CD4-positive, alpha-beta T cell (primary cell): ENCODE results near the gene ATXN1. TPM values are rescaled to one million over a fixed set of nuclear protein-coding genes. Genes with fewer than 3 reads are reported as not detected.
"Not testable (repeated sequence)": the region's sequence is repeated elsewhere in the genome, so short reads cannot be mapped to it uniquely, and the experiment has no call there.

Experiments
- ATAC-seq: fragments of 200-7000 bp; cut with Tn5 transposase; one replicate; pipeline ENCODE4 v1.10.0; 2022; ENCODE audit warnings: mild to moderate bottlenecking; ENCODE audit not compliant: poor library complexity
- CTCF ChIA-PET: fragments of 350-600 bp; sonication (Branson Sonifier 250); formaldehyde crosslinking; loops from one replicate; lab custom pipeline; 2021; ENCODE audit warnings: antibody characterized with exemption, inconsistent platforms; lab: Charles Lee
- POLR2A ChIA-PET: fragments of 350-600 bp; sonication (Branson Sonifier 250); formaldehyde crosslinking; loops from one replicate; lab custom pipeline; 2021; ENCODE audit warnings: antibody characterized with exemption, inconsistent platforms; lab: Charles Lee
- DNase-seq, 14 experiments: peaks; one replicate each; pipeline ENCODE4 v3.0.0-alpha.2; 2013 to 2020; ENCODE audit warnings: mixed read lengths in 2 of 14
- H3K27ac ChIP-seq, 2 donors: one replicate each; pipeline versions ENCODE4 v1.5.1 to v1.7.0; 2013; ENCODE audit warnings: low read length in 2 of 2, low read depth in 1 of 2, mild to moderate bottlenecking in 1 of 2
- H3K27me3 ChIP-seq, 2 experiments: 1 replicate in 1 of 2; 2 replicates in 1 of 2; pipeline versions ENCODE4 v1.6.1 to v1.7.0; 2013; ENCODE audit warnings: low read length in 2 of 2, control low read depth in 1 of 2, mild to moderate bottlenecking in 1 of 2, moderate library complexity in 1 of 2; ENCODE audit not compliant: insufficient read depth in 2 of 2, control insufficient read depth in 1 of 2
- H3K36me3 ChIP-seq: one replicate; pipeline ENCODE4 v1.6.1; 2013; ENCODE audit warnings: low read length, control low read depth; ENCODE audit not compliant: insufficient read depth
- H3K4me1 ChIP-seq: one replicate; pipeline ENCODE4 v1.6.1; 2013; ENCODE audit warnings: low read length, control low read depth; ENCODE audit not compliant: insufficient read depth
- H3K4me3 ChIP-seq: one replicate; pipeline ENCODE4 v1.5.1; 2013; ENCODE audit warnings: mild to moderate bottlenecking, low read length, moderate library complexity
- H3K9me3 ChIP-seq, 2 experiments: 1 replicate in 1 of 2; 2 replicates in 1 of 2; pipeline versions ENCODE4 v1.6.1 to v1.7.0; 2013; ENCODE audit warnings: low read length in 2 of 2, mild to moderate bottlenecking in 2 of 2, control low read depth in 1 of 2, moderate library complexity in 1 of 2; ENCODE audit not compliant: control insufficient read depth in 1 of 2, insufficient read depth in 1 of 2
- H3K27ac Mint-ChIP-seq: one replicate; pipeline ENCODE4 v1.8.0; 2020; ENCODE audit warnings: mixed read lengths
- H3K27me3 Mint-ChIP-seq: one replicate; pipeline ENCODE4 v1.8.0; 2021; ENCODE audit warnings: mixed read lengths
- H3K36me3 Mint-ChIP-seq: one replicate; pipeline ENCODE4 v1.8.0; 2021; ENCODE audit warnings: low read depth, mixed read lengths
- H3K4me1 Mint-ChIP-seq: one replicate; pipeline ENCODE4 v1.8.0; 2021; ENCODE audit warnings: low read depth, mixed read lengths
- H3K4me3 Mint-ChIP-seq: one replicate; pipeline ENCODE4 v1.8.0; 2020; ENCODE audit warnings: mild to moderate bottlenecking, mixed read lengths
- H3K9me3 Mint-ChIP-seq: one replicate; pipeline ENCODE4 v1.8.0; 2020; ENCODE audit warnings: mixed read lengths
- CTCF ChIP-seq: fragments of 200-600 bp; IDR thresholded peaks from one replicate; pipeline ENCODE4 v1.8.0; 2022; ENCODE audit warnings: antibody characterized with exemption, mild to moderate bottlenecking
- intact Hi-C, 2 experiments: fragments of 100-400 bp; cut with DNase I in 1 of 2; cut with micrococcal nuclease in 1 of 2; formaldehyde crosslinking; loops; one replicate each; pipeline versions ENCODE4 v1.15.1 to v1.9.0; 2023 to 2025; cut with DNase I, micrococcal nuclease
- total RNA-seq, 174 experiments: library from RNA in 2 of 174; stranded (reverse) in 2 of 174; gene quantifications; one replicate each; pipeline ENCODE4 v1.2.3 and lab custom pipeline; 2021 to 2026

Gene ATXN1
- total RNA-seq, 2 experiments from 2014 or later: 74.2 to 76.7 TPM

GRCh38 chr6:16540804-16541752, 220.2 kb downstream of the ATXN1 start:
- TF ChIP-seq CTCF: no peak
- DNase-seq (no peak), ATAC-seq (no peak)
- ChIA-PET POLR2A (no interaction called here), CTCF (no interaction called here)
- H3K27me3 Mint-ChIP-seq: no peaks in the 10 kb centered on the region
- H3K27ac ChIP-seq: no peak overlapping the region
- H3K27me3 ChIP-seq: no peaks in the 10 kb centered on the region
- no peak overlapping the region for H3K27ac Mint-ChIP-seq
- intact Hi-C loops: no loop called here
- H3K36me3 Mint-ChIP-seq: peaks cover 18% of the 10 kb centered on the region
- no peaks in the 10 kb centered on the region for H3K9me3 Mint-ChIP-seq
- no peak overlapping the region for H3K4me3 ChIP-seq
- H3K4me1 Mint-ChIP-seq: no peaks in the 10 kb centered on the region
- H3K36me3 ChIP-seq: peaks cover 12% of the 10 kb centered on the region
- H3K4me1 ChIP-seq: no peaks in the 10 kb centered on the region
- no peak overlapping the region for H3K4me3 Mint-ChIP-seq
- no peaks in the 10 kb centered on the region for H3K9me3 ChIP-seq

- POLR2A ChIA-PET, intact Hi-C loops, H3K9me3 ChIP-seq, H3K27me3 Mint-ChIP-seq, H3K27me3 ChIP-seq, H3K9me3 Mint-ChIP-seq, H3K27ac Mint-ChIP-seq, ATAC-seq, H3K4me3 Mint-ChIP-seq, H3K4me1 ChIP-seq, CTCF ChIA-PET, DNase-seq, H3K4me1 Mint-ChIP-seq, H3K4me3 ChIP-seq, H3K27ac ChIP-seq: not testable (repeated sequence)
- H3K36me3 Mint-ChIP-seq: peaks cover 11% of the 10 kb centered on the region
- H3K36me3 ChIP-seq: peaks cover 12% of the 10 kb centered on the region
Measured at GRCh38 chr6:16540383-16540782, 220.9 kb downstream of the ATXN1 start.

- no peaks in the 10 kb centered on the region for H3K4me1 ChIP-seq
- intact Hi-C loops: no loop called here
- Mint-ChIP-seq H3K27me3 (no peaks in the 10 kb centered on the region), H3K27ac (no peak overlapping the region), H3K9me3 (no peaks in the 10 kb centered on the region), H3K4me3 (no peak overlapping the region), H3K4me1 (no peaks in the 10 kb centered on the region), H3K36me3 (peaks cover under 1% of the 10 kb centered on the region)
- H3K4me3 ChIP-seq: no peak overlapping the region
- ATAC-seq (no peak), DNase-seq (no peak)
- POLR2A ChIA-PET: no interaction called here
- H3K9me3 ChIP-seq: no peaks in the 10 kb centered on the region
- H3K27me3 ChIP-seq: no peaks in the 10 kb centered on the region
- peaks cover 5% of the 10 kb centered on the region for H3K36me3 ChIP-seq
- no peak for TF ChIP-seq CTCF
- CTCF ChIA-PET: no interaction called here
- no peak overlapping the region for H3K27ac ChIP-seq
Measured at GRCh38 chr6:16539086-16539931, 222.0 kb downstream of the ATXN1 start.
